Measurements from ENCODE around the gene MAGEC2. TPM values are rescaled to one million over a fixed set of nuclear protein-coding genes. Genes with fewer than 3 reads are reported as not detected.

The MAGEC2 gene
- polyA plus RNA-seq, 1 experiment: not detected

DNA sequence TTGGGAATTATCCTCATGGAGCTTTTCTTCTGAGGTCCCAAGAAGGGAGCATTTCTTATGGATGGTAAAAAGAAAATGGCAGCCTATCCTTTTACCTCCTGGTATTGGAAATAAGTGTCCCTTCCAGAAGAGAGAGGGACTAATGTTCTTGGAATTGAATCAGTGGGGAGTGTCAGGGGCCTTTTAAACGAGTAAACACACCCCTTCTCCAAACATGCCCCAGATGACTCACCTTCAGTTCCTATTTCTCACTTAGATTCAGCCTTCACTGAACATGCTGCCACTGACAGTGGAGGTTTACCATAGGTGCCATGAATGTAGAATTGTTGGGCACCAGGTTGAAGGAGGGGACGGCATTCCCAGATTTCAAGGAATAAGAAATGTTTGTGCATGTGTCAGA is 19.0 kb downstream of the MAGEC2 start:
- Histone ChIP-seq H3K27me3 (ENCODE audit: control insufficient read depth, insufficient read depth, low read length) (no peaks in the 10 kb centered on the region), H3K36me3 (ENCODE audit: control insufficient read depth, insufficient read depth, low read length) (no peaks in the 10 kb centered on the region), H3K4me3 (ENCODE audit: low read depth, low read length) (no peak overlapping the region)
- DNase-seq (ENCODE audit: low read depth): no peak
- POLR2A ChIA-PET: no interaction called here
- TF ChIP-seq, protein P1, sequence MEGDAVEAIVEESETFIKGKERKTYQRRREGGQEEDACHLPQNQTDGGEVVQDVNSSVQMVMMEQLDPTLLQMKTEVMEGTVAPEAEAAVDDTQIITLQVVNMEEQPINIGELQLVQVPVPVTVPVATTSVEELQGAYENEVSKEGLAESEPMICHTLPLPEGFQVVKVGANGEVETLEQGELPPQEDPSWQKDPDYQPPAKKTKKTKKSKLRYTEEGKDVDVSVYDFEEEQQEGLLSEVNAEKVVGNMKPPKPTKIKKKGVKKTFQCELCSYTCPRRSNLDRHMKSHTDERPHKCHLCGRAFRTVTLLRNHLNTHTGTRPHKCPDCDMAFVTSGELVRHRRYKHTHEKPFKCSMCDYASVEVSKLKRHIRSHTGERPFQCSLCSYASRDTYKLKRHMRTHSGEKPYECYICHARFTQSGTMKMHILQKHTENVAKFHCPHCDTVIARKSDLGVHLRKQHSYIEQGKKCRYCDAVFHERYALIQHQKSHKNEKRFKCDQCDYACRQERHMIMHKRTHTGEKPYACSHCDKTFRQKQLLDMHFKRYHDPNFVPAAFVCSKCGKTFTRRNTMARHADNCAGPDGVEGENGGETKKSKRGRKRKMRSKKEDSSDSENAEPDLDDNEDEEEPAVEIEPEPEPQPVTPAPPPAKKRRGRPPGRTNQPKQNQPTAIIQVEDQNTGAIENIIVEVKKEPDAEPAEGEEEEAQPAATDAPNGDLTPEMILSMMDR (IDR thresholded peaks at IDR 0.05; ENCODE audit: insufficient read depth, low read depth, low read length): no peak
- CTCF ChIA-PET: no interaction called here

DNA sequence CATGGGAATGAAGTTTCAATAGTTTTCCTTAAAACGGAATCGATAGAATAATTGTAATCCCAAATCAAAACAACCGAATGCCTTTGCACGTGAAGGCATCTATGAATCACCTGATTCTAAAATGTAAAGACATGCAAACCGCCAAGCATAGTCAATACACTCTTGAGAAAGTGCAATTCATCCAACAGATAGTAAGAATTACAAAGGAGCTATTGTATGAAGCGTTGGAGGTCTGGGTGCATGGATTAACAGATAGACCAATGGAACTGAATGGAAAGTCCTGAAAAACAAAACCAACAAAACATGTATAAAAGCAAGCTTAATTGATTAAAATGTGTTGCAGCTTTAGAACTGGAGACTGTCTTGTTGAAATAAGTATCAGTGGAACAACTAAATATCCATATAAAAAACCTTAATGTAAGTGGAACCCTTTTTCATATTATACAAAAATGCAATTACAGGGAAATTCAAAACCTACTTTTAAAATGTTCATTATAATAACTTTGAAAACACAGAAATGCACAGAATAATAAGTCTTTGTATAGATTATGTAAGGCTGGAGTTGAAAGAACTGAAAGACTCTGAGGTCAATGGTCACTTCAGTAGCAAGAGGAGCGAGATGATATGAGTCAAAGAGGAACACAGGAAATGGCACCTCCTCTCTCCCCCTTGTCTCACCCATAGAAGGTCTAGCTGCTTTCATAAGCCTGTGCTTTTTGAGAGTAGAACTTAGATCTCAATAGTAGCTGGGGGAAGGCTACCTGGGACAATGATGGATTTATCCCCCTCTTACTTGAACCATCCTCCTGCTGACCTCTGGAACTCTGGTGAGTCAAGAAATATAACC is 20.1 kb downstream of the MAGEC2 start:
- TF ChIP-seq, protein P1 (IDR thresholded peaks at IDR 0.05; ENCODE audit: insufficient read depth, low read depth, low read length): no peak
- Histone ChIP-seq H3K4me3 (ENCODE audit: low read depth, low read length) (no peak overlapping the region), H3K36me3 (ENCODE audit: control insufficient read depth, insufficient read depth, low read length) (no peaks in the 10 kb centered on the region), H3K27me3 (ENCODE audit: control insufficient read depth, insufficient read depth, low read length) (no peaks in the 10 kb centered on the region)
- no peak for DNase-seq (ENCODE audit: low read depth)
- ChIA-PET POLR2A (no interaction called here), CTCF (no interaction called here)

DNA sequence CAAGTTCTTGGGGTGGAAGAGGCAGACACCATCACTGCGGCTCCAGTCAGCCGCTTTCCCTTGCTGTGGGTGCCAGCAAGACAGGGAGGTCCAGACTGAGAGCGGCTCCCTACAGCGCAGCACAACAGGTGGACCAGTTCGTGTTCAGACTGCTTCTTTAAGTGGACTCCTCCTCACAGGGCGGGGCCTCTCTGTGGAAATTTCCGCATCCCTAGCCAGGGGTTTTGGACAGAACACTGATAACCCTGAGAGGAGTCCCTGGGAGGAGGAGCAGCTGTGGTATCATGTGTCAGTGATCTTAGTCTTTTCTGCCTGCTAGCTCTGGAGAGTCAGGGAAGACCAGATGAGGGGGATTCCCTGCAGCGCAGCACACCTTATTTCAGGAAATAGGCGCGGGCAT is 48.5 kb downstream of the MAGEC2 start:
- H3K36me3 ChIP-seq (ENCODE audit: control insufficient read depth, insufficient read depth, low read length): no peaks in the 10 kb centered on the region
- ChIA-PET POLR2A (no interaction called here), CTCF (interaction anchor here (1.0 kb wide), 1 partner anchor 1395 kb away, joined by 5 read pairs; no protein-coding TSS in a partner anchor)
- no peaks in the 10 kb centered on the region for H3K27me3 ChIP-seq (ENCODE audit: control insufficient read depth, insufficient read depth, low read length)
- no peak overlapping the region for H3K4me3 ChIP-seq (ENCODE audit: low read depth, low read length)
- TF ChIP-seq, protein P1 (IDR thresholded peaks at IDR 0.05; ENCODE audit: insufficient read depth, low read depth, low read length): no peak
- no peak for DNase-seq (ENCODE audit: low read depth)

Data from BJ (cell line).